ENCODE results near the gene TFAP2C.

TFAP2C gene

DNA sequence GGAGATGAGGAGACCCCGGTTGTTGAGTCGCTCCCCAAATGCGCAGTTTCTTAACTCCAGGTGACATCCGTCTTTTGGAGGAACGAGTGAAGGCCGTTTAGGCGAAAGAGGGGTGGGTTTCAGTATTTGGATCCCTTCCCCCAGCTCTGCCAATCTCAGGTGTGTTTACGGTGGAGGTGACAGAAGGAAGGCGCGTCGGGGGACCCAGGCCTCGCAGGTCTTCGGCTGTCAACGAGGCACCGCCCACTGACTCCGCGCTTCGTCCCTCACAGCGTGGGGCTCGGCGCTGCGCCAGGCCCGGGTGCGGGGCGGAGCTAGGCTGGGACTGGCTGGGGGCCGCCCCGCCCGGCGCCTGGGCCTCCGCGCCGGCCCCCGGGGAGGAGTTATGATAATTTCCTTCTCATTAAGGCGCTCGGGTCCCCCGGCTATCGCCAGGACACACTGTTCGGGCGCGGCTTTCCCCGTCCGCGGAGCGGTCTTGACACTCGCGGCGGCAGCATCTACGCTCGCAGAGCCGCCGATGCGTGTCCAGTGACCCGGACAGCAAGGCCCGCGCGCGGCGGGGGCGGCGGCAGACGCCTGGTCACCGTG is at the start of gene TFAP2C:
Gene TFAP2C (plus strand): TSS at position 434 of the 591 bp plus-strand sequence. CDS start 239 bp downstream, outside the sequence.
- DNase-seq (ENCODE audit: low spot score), result no peak

DNA sequence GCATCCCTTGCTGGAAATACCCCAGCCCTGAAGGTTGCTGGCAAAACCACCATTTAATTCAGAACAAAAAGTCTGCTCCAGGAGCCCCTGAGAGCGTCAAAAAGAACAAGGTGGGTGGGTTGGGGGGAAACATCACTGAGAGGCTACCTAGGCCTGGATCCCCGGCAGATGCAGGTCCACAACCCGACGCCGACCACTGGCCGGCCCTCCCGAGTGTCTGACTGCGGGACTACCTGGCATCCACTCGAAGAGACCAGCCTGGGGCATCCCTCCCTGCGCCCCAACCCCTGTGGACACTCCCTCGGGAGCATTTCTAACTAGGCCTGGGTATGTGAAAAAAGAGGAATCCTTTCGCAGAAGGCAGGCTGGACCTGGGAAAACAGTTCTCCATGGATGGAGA is 48.9 kb upstream of the TFAP2C start:
- DNase-seq (ENCODE audit: low spot score), result no peak

DNA sequence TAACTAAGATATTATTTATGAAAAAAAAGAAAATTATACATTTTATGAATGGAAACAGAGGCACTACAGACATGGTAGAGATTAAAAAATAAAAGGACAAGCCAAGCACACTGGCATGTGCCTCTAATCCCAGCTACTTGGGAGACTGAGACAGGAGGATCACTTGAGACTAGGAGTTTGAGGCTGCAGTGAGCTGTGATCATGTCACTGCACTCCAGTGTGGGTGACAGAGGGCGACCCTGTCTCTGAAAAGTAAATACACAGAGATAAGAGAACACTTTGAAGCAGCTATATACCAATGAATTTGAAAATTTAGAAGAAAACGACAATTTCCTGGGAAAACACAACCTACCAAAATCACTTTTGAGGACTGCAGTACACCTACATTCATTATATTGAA is 47.4 kb upstream of the TFAP2C start:
- no peak for DNase-seq (ENCODE audit: low spot score)

DNA sequence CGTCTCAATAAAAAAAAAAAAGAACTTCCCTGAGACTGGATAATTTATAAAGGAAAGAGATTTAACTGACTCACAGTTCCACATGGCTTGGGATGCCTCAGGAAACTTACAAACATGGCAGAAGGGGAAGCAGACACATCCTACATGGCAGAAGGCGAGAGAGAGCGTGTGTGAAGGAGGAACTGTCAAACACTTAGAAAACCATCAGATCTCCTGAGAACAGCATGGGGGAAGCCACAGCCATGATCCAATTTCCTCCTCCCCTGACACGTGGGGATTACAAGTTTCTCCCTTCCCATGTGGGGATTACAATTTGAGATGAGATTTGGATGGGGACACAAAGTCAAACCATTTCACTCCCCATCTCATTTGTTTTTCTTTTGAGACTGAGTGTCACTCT is 46.6 kb upstream of the TFAP2C start:
- DNase-seq (ENCODE audit: low spot score), result no peak

GRCh38 chr20:56584916-56585315 is 44.2 kb upstream of the TFAP2C start:
- DNase-seq (ENCODE audit: low spot score), result no peak

DNA sequence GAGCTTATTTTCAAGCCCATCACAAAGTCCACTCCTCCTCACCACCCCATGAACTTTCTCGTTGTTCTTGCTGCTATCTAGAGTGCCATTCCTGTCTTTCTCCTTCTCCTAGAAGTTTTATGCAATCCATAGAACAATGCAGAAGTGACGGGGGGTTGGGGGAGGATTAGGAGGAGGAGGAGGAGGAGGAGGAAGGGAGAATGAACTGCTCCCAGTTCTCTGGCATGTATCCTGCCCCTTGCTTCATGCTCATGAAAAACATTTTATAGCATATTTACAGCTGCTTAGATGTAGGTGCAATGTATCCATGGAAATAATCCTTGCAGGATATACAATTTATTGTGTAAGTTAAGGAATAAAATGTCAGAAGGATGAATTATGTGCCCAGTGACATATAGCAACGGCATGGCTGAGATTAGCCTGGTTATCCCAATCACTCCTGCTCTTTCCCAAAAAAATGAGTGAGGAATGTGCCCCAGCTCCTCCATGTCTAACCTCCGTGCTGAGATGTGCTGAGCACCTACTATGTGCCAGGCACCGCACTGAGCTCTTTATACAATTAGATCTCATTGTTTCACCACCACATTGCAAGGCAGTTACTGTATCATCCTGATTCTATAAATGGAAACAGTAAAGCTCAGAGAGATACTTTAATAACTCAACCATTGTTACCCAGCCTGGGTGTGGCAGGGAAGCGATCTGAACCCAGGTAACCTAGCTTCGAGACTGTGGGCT is 41.6 kb upstream of the TFAP2C start:
- DNase-seq (ENCODE audit: low spot score), result no peak

GRCh38 chr20:56588996-56589395 is 40.1 kb upstream of the TFAP2C start:
- no peak for DNase-seq (ENCODE audit: low spot score)

DNA sequence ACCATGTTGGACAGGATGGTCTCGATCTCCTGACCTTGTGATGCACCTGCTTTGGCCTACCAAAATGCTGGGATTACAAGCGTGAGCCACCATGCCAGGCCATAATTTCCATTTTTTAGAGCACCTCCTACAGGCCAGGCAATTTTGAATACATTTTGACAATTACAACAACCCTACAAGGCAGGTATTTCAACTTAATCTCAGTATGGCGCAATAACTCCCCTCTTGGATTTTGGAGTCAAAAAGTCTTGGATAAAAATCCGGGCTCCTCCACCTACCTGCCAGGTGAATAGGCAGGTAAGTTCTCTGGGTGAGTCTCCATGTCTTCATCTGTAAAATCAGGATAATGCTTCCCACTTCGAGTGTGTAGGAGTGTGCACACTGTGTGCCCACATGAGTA is 39.5 kb upstream of the TFAP2C start:
- no peak for DNase-seq (ENCODE audit: low spot score)

- peak; percentile 28 for DNase-seq (ENCODE audit: low spot score)
These were observed 38.2 kb upstream of the TFAP2C start for GRCh38 chr20:56590888-56591287.

DNA sequence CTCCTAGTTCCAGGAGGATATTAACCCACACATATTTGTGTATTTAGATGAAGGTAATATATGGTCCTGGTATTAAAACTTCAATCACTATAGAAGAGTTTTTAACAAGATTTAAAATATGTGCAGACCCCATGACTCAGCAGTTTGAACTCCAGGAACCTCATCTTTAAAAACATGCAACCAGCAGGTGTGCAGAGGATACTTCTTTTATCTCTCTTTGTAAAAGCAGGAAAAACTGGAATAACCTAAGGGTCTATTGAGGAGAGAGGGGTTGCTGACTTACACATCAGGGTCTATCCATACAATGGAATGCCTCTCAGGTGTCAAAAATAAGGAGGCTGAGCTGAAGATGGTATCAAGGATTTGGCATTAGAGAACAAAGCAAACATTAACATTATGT is 36.9 kb upstream of the TFAP2C start:
- DNase-seq (ENCODE audit: low spot score), result no peak

DNA sequence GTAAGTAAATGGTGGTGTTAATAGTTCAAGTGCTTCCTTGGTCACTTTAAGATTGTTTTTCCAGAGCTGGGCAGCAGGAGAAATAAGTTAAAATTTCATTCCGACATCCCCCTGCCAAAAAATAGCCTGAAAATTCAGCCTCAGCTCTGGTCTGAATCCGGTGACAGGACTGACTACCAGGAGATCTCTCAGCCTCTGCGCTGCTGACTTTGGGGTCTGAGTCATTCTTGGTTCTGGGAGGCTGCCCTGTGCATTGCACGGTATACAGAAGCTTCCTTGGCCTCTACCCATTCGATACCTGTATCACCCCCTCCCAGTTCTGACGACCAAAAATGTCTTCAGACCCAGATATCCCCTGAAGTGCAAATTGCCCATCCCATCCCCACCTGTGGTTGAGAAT is 36.3 kb upstream of the TFAP2C start:
- DNase-seq (ENCODE audit: low spot score), result no peak

DNA sequence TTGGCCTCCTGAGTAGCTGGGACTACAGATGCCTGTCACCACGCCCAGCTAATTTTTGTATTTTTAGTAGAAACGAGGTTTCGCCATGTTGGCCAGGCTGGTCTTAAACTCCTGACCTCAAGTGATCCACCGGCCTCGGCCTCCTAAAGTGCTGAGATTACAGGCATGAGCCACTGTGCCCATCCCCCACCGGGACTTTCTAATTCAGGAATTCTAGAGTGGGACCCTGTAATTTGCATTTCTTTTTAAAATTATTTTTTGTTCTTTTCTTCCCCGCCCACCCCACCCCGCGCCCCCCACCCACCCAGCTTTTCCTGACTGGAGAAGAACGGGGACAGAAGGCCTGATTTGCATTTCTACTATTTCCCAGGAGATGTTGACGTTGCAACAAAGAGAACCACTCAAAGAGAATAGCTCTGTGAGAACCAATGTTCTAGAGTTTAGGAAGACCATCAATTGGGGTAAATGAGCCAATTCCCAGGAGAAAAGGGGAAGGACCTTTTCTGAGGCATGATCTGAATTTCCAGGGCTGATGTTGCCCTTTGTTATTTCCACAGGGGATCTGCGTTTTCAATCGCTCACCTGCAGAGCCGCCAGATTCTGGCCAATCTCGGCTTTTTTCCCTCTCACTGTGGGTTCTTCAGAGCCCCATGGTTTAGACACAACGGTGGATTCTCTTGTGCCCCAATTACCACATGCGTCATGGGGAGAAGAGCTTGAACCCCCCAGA is 33.2 kb upstream of the TFAP2C start:
- DNase-seq (ENCODE audit: low spot score), result no peak

DNA sequence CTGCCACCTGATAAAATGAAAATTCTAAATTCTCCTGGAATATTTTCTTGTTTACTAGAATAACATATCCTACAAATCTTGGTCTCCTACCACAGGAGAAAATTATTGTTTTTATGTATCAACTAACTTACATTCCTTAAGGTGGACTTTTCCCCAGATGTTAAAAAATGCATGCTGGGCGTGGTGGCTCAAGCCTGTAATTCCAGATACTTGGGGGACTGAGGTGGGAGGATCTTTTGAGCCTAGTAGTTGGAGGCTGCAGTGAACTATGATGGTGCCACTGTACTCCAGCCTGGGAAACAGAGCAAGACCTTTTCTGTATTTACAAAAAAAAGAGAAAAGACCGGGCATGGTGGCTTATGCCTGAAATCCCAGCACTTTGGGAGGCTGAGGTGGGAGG is 27.9 kb upstream of the TFAP2C start:
- no peak for DNase-seq (ENCODE audit: low spot score)

- no peak for DNase-seq (ENCODE audit: low spot score)
These were observed 24.4 kb upstream of the TFAP2C start for GRCh38 chr20:56604673-56605072.

DNA sequence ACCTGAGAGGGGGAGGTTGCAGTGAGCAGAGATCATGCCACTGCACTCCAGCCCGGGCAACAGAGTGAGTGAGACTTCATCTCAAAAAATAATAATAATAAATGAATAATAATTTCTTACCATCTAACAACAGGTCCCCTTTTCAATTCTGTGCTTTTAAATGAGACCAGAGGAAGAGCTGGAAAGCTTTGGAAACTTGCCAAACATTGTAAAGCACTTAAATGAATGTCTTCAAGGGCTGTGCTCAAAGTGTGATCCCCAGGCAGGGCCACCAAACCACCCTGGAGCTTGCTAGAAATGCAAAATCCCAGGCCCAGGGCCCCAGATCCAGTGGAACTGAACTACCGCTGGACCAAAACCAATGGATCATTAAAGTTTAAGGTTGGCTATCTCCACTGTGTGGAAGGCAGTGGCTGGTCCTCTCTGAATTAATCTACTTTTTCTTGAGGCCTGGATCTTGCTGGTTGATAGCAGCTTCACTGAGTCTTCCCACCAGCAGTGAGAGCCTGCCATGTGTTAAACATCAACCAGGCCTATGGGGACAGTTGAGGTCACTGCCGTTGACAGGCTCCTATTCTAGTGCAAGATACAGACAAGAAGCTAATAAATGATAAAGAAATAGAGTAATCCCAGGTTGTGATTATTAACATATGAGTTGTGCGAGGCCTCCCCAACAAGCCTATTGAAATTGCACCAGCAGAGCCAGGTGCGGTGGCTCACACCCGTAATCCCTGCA is 23.7 kb upstream of the TFAP2C start:
- DNase-seq (ENCODE audit: low spot score), result no peak

GRCh38 chr20:56606174-56606945 is 22.7 kb upstream of the TFAP2C start:
- DNase-seq (ENCODE audit: low spot score), result peak; percentile 91

GRCh38 chr20:56607061-56607704 is 21.9 kb upstream of the TFAP2C start:
- no peak for DNase-seq (ENCODE audit: low spot score)

- DNase-seq (ENCODE audit: low spot score), result no peak
These were observed 20.7 kb upstream of the TFAP2C start for GRCh38 chr20:56608376-56608775.

DNA sequence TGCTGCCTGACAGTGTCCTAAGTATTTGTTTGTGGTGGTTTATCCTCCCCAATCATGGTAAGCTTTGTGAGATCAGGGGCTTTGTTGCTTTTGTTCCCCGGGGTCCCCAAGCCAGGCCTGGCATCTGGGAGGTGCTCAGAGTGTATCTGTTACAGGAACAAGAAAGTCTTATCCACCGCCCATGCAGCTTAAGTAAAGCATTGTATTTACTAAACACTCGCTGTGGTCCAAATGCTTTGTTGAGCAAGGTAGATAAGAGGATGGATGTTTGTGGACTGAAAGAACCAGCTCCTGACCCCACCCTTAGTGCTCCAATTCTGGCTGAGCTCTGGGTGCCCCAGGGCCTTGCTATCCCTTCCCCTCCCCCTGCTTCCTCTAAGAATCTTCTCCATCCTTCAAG is 19.8 kb upstream of the TFAP2C start:
- no peak for DNase-seq (ENCODE audit: low spot score)

- DNase-seq (ENCODE audit: low spot score), result no peak
These were observed 19.0 kb upstream of the TFAP2C start for GRCh38 chr20:56610098-56610497.

DNA sequence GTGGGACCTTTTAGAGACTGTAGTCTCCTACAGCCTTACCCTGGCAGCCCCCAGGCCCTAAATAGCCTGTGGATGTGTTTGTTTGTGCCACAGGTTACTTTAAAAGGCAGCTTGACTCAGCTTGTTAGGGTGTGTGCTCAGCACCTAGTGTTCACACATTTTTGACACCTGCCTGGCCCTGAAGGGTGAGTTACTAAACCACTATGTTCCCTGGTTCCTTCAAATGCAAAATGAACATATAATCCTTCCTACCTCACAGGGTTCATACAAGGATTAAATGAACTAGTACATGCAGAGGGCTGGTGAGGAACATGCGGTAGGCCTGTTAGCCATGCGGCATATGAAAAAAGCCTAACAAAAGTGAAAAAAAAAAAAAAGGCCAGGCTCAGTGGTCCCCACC is 14.9 kb upstream of the TFAP2C start:
- no peak for DNase-seq (ENCODE audit: low spot score)
